HepG2 (cell line): Measurements from ENCODE around the gene NOS1. TPM values are rescaled to one million over a fixed set of nuclear protein-coding genes. Genes with fewer than 3 reads are reported as not detected.

ENCODE experiments used
- ATAC-seq: fragments of 200-7000 bp; cut with Tn5 transposase; 3 replicates; pipeline ENCODE4 v1.9.1; 2020; ENCODE audit warnings: mild to moderate bottlenecking, moderate library complexity
- BruUV-seq: library from RNA; stranded (reverse); fragments of 400-500 nt; replicated peaks from 2 replicates; lab custom pipeline; 2021; lab: Mats Ljungman, UMichigan
- CTCF ChIA-PET: fragments of 300-600 bp; formaldehyde crosslinking; extraction: SDS; loops from one replicate; lab custom pipeline; 2021; ENCODE audit warnings: low total read pairs, inconsistent platforms, low intra/inter-chr PET ratio; lab: Yijun Ruan, JAX
- POLR2A ChIA-PET: fragments of 350-600 bp; sonication (Branson Sonifier 250); formaldehyde crosslinking; loops from one replicate; lab custom pipeline; 2020; ENCODE audit warnings: antibody characterized with exemption, inconsistent platforms; lab: Yijun Ruan, JAX
- DNase-seq: peaks from one replicate; pipeline ENCODE4 v3.0.0-alpha.2; 2015; ENCODE audit warnings: low spot score
- FAIRE-seq: peaks from 3 replicates; lab custom pipeline; 2011; peaks lifted over from hg19 to GRCh38; lab: Jason Lieb, UNC
- H2AFZ ChIP-seq: one replicate; pipeline ENCODE4 v1.6.1; 2011; ENCODE audit warnings: low read length, inconsistent platforms
- H3K27ac ChIP-seq: fragments of 300-600 bp; 3 replicates; pipeline ENCODE4 v1.8.0; 2011; ENCODE audit warnings: mixed run types, mild to moderate bottlenecking, mixed read lengths, low read length, inconsistent platforms; ENCODE audit not compliant: insufficient read depth; ENCODE audit errors: extremely low read length
- H3K27me3 ChIP-seq, 2 experiments: fragments of 200-600 bp in 1 of 2; 2 replicates in 1 of 2; 3 replicates in 1 of 2; pipeline versions ENCODE4 v1.6.0 to v1.8.0; 2011; ENCODE audit warnings: low read length in 2 of 2, mild to moderate bottlenecking in 2 of 2, moderate library complexity in 2 of 2, inconsistent platforms in 1 of 2; ENCODE audit not compliant: insufficient read depth in 2 of 2, control insufficient read depth in 1 of 2
- H3K36me3 ChIP-seq, 2 experiments: fragments of 200-600 bp in 1 of 2; replicated peaks in 1 of 2; 2 replicates in 1 of 2; 3 replicates in 1 of 2; pipeline versions ENCODE4 v1.5.1 to v1.8.0; 2011; ENCODE audit warnings: low read length in 2 of 2, inconsistent platforms in 1 of 2; ENCODE audit not compliant: insufficient read depth in 2 of 2, control insufficient read depth in 1 of 2
- H3K4me1 ChIP-seq: 2 replicates; pipeline ENCODE4 v1.5.1; 2012; ENCODE audit warnings: low read length, inconsistent platforms; ENCODE audit not compliant: insufficient read depth
- H3K4me2 ChIP-seq: 2 replicates; pipeline ENCODE4 v1.6.0; 2011; ENCODE audit warnings: low read depth, low read length, inconsistent platforms
- H3K4me3 ChIP-seq, 3 experiments: fragments of 200-600 bp in 1 of 3; sonication (generic), shearing (Covaris generic) in 1 of 3; replicated peaks in 1 of 3; 2 replicates each; pipeline ENCODE4 v1.5.1; 2011 to 2016; ENCODE audit warnings: low read length in 3 of 3, inconsistent platforms in 2 of 3, low read depth in 2 of 3, mild to moderate bottlenecking in 2 of 3, control low read depth in 1 of 3, mixed read lengths in 1 of 3; ENCODE audit not compliant: insufficient read depth in 1 of 3
- H3K79me2 ChIP-seq: one replicate; pipeline ENCODE4 v1.6.1; 2011; ENCODE audit warnings: low read length, inconsistent platforms; ENCODE audit not compliant: insufficient read depth
- H3K9ac ChIP-seq: 2 replicates; pipeline ENCODE4 v1.6.0; 2011; ENCODE audit warnings: mild to moderate bottlenecking, low read depth, low read length, inconsistent platforms; ENCODE audit not compliant: insufficient read depth
- H3K9me3 ChIP-seq: 2 replicates; pipeline ENCODE4 v1.5.1; 2012; ENCODE audit warnings: mild to moderate bottlenecking, low read length
- H4K20me1 ChIP-seq: 2 replicates; pipeline ENCODE4 v1.6.0; 2011; ENCODE audit warnings: inconsistent platforms, mild to moderate bottlenecking, low read length, moderate library complexity; ENCODE audit not compliant: insufficient read depth
- CEBPB ChIP-seq: IDR thresholded peaks from 2 replicates; pipeline ENCODE4 v1.6.1; 2011; ENCODE audit warnings: low read depth, low read length, improper control_type of control experiment, borderline replicate concordance
- CEBPG ChIP-seq: IDR thresholded peaks from 2 replicates; pipeline ENCODE4 v1.6.1; 2016
- RAD21 ChIP-seq: fragments of 450-650 bp; formaldehyde crosslinking; IDR thresholded peaks from 2 replicates; pipeline ENCODE4 v1.5.0; 2020; ENCODE audit warnings: mild to moderate bottlenecking
- SMAD1 ChIP-seq: sonication (generic); formaldehyde crosslinking; IDR thresholded peaks from 2 replicates; pipeline ENCODE4 v1.4.0; 2020; ENCODE audit warnings: missing genetic modification reagents, low read depth, mild to moderate bottlenecking, borderline replicate concordance
- SMC3 ChIP-seq: IDR thresholded peaks from 2 replicates; pipeline ENCODE4 v1.6.1; 2011; ENCODE audit warnings: low read length, improper control_type of control experiment
- STAG1 ChIP-seq: sonication (generic); formaldehyde crosslinking; IDR thresholded peaks from 2 replicates; pipeline ENCODE4 v1.4.0; 2020; ENCODE audit warnings: missing genetic modification reagents
- SUZ12 ChIP-seq: fragments of 150-350 bp; IDR thresholded peaks from 2 replicates; pipeline ENCODE4 v1.6.1; 2014; ENCODE audit warnings: low read depth, low read length
- XRCC5 ChIP-seq: fragments of 200-400 bp; formaldehyde crosslinking; optimal IDR thresholded peaks from 2 replicates; pipeline ENCODE3; 2017; ENCODE audit warnings: mild to moderate bottlenecking, low read length
- ZNF232 ChIP-seq: sonication (generic); formaldehyde crosslinking; IDR thresholded peaks from 2 replicates; pipeline ENCODE4 v1.4.0; 2020; ENCODE audit warnings: missing genetic modification reagents, borderline replicate concordance
- WGBS: methylation state at CpG from one replicate; pipeline ENCODE4 v1.1.6; 2017; ENCODE audit warnings: low lambda C conversion rate; 5-methylcytosine and 5-hydroxymethylcytosine counted together
- in situ Hi-C: cut with HindIII; loops from 2 replicates; pipeline ENCODE4 v1.10.0; 2017; ENCODE audit warnings: low pct_unique_long_range_greater_than_20kb; ENCODE audit not compliant: extremely low pct_ligation_motif_present
- intact Hi-C: fragments of 100-400 bp; cut with micrococcal nuclease; formaldehyde crosslinking; loops from one replicate; pipeline ENCODE4 v1.10.0; 2022; ENCODE audit not compliant: unreplicated experiment
- polyA plus RNA-seq, 8 experiments: library from polyadenylated mRNA; depleted of rRNA in 3 of 8; stranded (reverse) in 7 of 8; unstranded in 1 of 8; fragments of >200 nt; fragmentation: Illumina TruSeq in 4 of 8; extraction: Trizol in 4 of 8; gene quantifications; 2 replicates each; pipeline versions ENCODE4 v1.2.1 to v1.2.3, GENCODE V29; 2011 to 2016; ENCODE audit warnings: low read depth in 4 of 8, missing spikeins in 1 of 8, mixed read lengths in 1 of 8; ENCODE audit not compliant: insufficient read depth in 1 of 8
- total RNA-seq, 5 experiments: library from RNA; depleted of rRNA; stranded (reverse); fragments of >200 nt; fragmentation: Illumina TruSeq; extraction: Trizol; gene quantifications; 2 replicates each; pipeline ENCODE4 v1.2.3, GENCODE V29; 2016; ENCODE audit warnings: low read depth in 1 of 5
- TF ChIP-seq, protein P1 (sequence below): sonication (generic); formaldehyde crosslinking; IDR thresholded peaks from 2 replicates; pipeline ENCODE4 v1.5.0; 2020; ENCODE audit warnings: mild to moderate bottlenecking, missing genetic modification reagents, moderate library complexity

Gene NOS1
- total and polyA plus RNA-seq, 2 of the 13 experiments (the other 11 are each of a cell fraction or from before 2014, with no cell fraction given), result not detected

DNA sequence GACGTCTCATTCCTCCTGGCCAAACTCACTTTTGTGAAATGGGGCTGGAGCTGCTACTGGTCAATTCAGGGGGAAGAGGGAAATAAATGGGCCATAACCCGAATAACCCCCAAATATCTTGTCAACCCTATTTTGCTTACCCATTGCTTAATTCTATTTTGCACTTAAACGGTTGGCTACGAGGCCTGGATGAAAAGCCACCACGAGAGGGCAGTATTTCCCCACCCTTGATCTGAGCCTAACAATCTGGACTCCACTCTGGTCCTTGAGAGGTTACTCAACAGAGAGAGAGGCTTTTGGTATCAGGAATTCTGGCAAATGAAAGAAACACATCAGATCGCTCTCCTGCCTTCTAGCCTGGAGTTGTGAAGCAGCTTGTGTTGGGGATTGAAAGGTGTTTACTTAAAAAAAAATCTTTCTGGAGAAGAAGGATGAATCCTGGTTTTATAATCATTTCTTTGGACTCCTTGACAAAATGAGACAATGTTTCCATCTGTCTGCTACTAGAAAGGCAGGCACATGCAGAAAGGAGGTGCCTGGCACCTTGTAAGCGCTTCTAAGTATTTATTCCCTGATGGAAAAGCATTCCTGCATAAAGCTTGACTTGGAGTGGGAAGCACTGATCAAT lies 148.7 kb downstream of the NOS1 start:
- ChIA-PET POLR2A (no interaction called here), CTCF (interaction anchor here (0.6 to 2.0 kb wide), 4 partner anchors 21 to 645 kb away, joined by 3 to 8 read pairs (median 5); no protein-coding TSS in a partner anchor)
- Histone ChIP-seq H3K9ac (no peak overlapping the region), H3K9me3 (no peaks in the 10 kb centered on the region), H3K4me3 (no peak overlapping the region), H3K4me2 (no peak overlapping the region), H4K20me1 (no peaks in the 10 kb centered on the region), H3K79me2 (no peaks in the 10 kb centered on the region), H3K4me1 (no peaks in the 10 kb centered on the region), H3K36me3 (no peaks in the 10 kb centered on the region), H3K27me3 (peaks cover 6 to 33% of the 10 kb centered on the region in 2 experiments; a peak in 4 of 5 replicates), H2AFZ (no peak overlapping the region), H3K27ac (no peak overlapping the region)
- TF ChIP-seq, protein P1, sequence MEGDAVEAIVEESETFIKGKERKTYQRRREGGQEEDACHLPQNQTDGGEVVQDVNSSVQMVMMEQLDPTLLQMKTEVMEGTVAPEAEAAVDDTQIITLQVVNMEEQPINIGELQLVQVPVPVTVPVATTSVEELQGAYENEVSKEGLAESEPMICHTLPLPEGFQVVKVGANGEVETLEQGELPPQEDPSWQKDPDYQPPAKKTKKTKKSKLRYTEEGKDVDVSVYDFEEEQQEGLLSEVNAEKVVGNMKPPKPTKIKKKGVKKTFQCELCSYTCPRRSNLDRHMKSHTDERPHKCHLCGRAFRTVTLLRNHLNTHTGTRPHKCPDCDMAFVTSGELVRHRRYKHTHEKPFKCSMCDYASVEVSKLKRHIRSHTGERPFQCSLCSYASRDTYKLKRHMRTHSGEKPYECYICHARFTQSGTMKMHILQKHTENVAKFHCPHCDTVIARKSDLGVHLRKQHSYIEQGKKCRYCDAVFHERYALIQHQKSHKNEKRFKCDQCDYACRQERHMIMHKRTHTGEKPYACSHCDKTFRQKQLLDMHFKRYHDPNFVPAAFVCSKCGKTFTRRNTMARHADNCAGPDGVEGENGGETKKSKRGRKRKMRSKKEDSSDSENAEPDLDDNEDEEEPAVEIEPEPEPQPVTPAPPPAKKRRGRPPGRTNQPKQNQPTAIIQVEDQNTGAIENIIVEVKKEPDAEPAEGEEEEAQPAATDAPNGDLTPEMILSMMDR (CRISPR knock-in tag), result peak; percentile 88
- peak; percentile 83 for TF ChIP-seq STAG1 (CRISPR knock-in tag)
- TF ChIP-seq XRCC5, result peak; percentile 63
- TF ChIP-seq CEBPG (CRISPR knock-in tag), result peak; percentile 35
- TF ChIP-seq CEBPB, result peak; percentile 48; the same call in 1 of the 2 replicates
- TF ChIP-seq SMAD1, result no peak
- TF ChIP-seq SMC3, result peak; percentile 70
- TF ChIP-seq ZNF232 (CRISPR knock-in tag), result no peak
- peak; percentile 32; the same call in 1 of the 2 replicates for TF ChIP-seq RAD21 (CRISPR knock-in tag)
- no peak for TF ChIP-seq SUZ12
- 5% methylated on average over 7 of the region's 7 CpGs for WGBS
- intact Hi-C loops, result loop anchor here (1.0 to 5.0 kb wide), 2 partner anchors 625 to 640 kb away; no protein-coding TSS in a partner anchor
- ATAC-seq (peak; percentile 85), FAIRE-seq (peak; percentile 89), DNase-seq (peak; percentile 46)
- in situ Hi-C loops, result loop anchor here (10.0 kb wide), 1 partner anchor 622 kb away; no protein-coding TSS in a partner anchor
- BruUV-seq, result no TSS peak
